ENCODE data around the gene POLR2E.

DNA sequence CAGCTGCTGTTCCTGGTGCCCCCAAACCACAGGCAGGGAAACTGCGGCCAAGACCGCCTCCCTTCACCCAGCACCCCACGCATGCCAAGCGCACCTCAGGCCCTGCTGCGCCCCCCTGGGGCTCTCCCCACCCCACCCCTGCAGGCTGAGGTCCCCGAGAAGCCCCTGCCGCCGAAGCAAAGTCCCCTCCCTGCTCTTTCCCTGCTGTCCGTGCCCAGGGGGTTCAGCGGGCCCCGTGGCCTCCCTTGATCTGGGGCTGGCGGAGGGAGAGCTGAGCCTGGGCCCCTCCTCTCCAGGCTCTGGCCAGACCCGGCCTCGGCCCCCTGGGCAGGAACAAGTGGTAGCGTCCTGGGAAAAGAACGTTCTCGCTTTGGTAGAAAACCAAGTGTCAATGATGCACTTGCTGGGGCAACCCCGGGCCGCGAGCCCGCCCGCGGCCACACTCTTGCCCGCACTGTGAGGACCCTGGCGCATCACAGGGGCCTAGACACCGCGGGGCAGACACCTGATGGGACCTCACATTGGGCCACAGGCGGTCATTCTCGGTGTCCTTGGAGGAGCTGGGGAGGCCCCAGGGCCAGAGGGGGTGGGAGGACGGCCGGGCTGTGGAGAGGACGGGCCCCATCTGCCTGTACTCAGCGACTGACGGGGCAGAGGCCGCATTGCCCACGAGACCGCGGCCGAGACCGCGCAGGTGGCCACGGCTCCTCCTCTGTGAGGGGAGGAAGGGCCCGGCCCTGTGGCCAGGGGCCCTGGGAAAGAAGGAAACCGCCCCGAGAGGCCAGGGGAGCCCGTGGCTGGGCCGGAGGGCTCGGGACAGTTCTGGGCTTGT, 37.6 kb upstream of the POLR2E start:
- TF ChIP-seq, protein P1, sequence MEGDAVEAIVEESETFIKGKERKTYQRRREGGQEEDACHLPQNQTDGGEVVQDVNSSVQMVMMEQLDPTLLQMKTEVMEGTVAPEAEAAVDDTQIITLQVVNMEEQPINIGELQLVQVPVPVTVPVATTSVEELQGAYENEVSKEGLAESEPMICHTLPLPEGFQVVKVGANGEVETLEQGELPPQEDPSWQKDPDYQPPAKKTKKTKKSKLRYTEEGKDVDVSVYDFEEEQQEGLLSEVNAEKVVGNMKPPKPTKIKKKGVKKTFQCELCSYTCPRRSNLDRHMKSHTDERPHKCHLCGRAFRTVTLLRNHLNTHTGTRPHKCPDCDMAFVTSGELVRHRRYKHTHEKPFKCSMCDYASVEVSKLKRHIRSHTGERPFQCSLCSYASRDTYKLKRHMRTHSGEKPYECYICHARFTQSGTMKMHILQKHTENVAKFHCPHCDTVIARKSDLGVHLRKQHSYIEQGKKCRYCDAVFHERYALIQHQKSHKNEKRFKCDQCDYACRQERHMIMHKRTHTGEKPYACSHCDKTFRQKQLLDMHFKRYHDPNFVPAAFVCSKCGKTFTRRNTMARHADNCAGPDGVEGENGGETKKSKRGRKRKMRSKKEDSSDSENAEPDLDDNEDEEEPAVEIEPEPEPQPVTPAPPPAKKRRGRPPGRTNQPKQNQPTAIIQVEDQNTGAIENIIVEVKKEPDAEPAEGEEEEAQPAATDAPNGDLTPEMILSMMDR (IDR thresholded peaks at IDR 0.05), result no peak
- no peak for TF ChIP-seq EZH2 (IDR thresholded peaks at IDR 0.05; ENCODE audit: borderline replicate concordance, insufficient read depth, low read depth, low read length, poor library complexity, severe bottlenecking)

All from B cell (primary cell).